Measurements from ENCODE around the gene PANX2.

Gene PANX2

GRCh38 chr22:50218996-50219727 is 48.6 kb downstream of the PANX2 start:
- no peak for TF ChIP-seq CTCF (IDR thresholded peaks at IDR 0.05; ENCODE audit: low read depth, low read length, missing control alignments)
- no peak overlapping the region for H3K4me3 ChIP-seq (ENCODE audit: low read depth, low read length)
- DNase-seq (ENCODE audit: low read depth): no peak

DNA sequence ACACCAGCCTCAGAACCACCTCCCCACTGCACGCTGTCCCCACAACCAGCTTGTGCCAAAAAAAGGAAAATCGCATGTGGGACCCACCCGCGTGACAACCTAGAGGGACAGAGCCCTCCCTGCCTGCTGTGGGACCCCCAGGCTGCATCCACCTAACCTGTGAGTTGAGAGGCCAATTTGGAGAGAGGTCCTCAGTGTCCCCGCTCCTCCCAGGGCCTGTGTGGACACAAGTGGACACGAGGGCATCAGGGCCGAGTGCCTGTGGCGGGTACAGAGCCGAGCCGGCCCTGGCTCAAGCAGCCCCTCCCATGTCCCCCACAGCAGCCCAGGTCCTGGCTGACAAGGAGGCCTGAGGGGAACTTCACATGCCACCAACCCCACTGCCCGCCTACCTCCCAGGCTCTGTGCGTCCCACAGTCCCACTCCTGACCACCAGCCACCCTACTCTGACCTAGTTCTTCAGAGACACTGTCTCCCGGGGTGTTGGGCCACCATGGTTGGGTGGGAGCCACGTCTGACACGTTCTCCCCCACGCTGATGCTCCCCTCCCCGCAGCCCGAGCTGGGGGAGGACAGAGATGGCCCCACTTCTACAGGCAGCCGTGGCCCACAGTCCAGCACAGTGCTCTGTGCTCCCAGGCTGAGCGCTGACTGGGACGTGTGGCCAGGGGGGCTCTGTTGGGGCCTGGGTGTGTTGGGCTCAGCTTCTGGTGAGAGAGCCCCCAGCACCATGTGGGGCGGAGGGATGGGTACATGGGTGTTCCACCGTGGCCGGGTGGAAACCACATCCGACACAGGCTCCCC is 49.5 kb downstream of the PANX2 start:
- no peak for DNase-seq (ENCODE audit: low read depth)
- no peak for TF ChIP-seq CTCF (IDR thresholded peaks at IDR 0.05; ENCODE audit: low read depth, low read length, missing control alignments)
- H3K4me3 ChIP-seq (ENCODE audit: low read depth, low read length): no peak overlapping the region

DNA sequence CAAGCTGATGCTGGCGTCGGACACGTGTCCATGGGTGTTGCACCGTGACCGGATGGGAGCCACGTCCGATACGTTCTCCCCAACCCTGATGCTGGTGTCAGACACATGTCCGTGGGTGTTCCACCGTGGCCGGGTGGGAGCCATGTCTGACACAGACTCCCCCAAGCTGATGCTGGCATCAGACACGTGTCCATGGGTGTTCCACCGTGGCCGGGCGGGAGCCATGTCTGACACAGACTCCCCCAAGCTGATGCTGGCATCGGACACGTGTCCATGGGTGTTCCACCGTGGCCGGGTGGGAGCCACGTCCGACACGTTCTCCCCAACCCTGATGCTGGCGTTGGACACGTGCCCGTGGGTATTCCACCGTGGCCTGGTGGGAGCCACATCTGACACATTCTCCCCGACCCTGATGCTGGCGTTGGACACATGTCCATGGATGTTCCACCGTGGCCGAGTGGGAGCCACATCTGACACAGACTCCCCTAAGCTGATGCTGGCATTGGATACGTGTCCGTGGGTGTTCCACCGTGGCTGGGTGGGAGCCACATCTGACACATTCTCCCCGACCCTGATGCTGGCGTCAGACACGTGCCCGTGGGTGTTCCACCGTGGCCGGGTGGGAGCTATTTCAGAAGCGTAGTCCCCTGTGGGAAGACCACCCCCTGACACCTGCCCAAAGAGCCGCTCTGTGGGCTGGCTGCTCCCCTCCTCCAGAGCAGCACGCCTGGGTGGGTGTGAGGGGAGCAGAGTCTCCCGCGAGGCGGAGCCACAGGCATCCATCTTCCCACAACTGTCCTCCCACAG is 50.3 kb downstream of the PANX2 start:
- no peak overlapping the region for H3K4me3 ChIP-seq (ENCODE audit: low read depth, low read length)
- no peak for TF ChIP-seq CTCF (IDR thresholded peaks at IDR 0.05; ENCODE audit: low read depth, low read length, missing control alignments)
- DNase-seq (ENCODE audit: low read depth): no peak

DNA sequence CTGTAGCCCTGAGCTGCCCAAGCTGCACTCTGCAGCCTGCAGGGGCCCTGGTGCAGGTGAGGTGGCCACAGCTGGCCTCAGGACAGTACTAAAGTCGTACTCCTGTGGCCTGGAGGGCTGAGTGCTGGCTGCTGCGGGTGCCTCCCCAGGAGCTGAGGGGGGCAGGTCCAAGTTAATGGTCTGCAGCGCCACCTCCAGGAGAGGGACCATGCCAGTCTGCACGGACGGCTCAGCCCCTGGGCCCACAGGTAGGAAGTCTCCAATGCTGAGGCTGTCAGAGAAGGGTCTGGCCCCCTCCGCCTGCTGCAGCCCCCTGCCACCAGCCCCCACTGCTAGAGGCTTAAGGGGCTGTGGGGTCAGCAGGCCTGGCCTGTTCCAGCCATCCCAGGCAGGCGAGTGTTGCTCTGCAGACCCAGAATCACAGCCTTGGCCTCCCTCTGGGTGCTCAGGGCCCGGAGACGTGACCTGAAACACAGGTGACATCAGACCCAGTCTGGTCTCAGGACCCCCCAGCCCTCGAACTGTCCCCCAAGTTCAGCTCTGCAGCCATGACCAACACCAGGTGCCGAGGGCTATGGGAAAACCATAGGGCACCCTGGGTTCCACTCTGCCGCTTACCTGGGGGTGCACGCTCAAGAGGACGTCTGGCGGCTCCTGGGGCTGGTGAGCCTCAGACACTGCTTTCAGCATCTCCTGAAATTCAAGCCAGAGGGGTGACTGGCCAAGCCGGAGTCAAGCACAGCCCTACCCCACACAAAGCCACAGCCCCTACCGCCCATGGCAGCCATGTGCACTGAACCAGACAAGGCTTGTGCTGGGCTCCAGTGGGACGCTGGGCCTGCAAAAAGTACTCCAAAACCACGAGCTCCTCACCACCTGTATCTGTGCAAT is 51.1 kb downstream of the PANX2 start:
- TF ChIP-seq CTCF (IDR thresholded peaks at IDR 0.05; ENCODE audit: low read depth, low read length, missing control alignments): no peak
- DNase-seq (ENCODE audit: low read depth): no peak
- no peak overlapping the region for H3K4me3 ChIP-seq (ENCODE audit: low read depth, low read length)

DNA sequence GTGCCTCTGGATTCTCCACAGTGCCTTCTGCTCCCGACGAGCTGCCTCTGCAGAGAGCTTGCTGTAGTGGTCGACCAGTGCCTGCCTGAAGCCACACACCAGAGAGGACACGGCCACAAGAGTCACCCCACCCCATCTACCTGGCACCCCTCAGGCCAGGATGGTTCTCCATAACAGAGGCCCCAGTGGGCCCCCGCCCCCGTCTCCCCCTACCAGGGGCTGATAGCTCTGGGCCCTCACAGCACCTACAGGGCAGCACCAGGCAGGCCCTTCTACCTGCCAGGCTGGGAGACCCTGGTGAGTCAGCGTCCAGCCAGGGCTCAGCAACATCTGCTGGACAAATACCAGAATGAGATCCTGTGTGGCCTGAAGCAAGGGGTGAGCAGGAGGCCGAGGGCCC is 52.0 kb downstream of the PANX2 start:
- DNase-seq (ENCODE audit: low read depth): no peak
- H3K4me3 ChIP-seq (ENCODE audit: low read depth, low read length): no peak overlapping the region
- TF ChIP-seq CTCF (IDR thresholded peaks at IDR 0.05; ENCODE audit: low read depth, low read length, missing control alignments): no peak

DNA sequence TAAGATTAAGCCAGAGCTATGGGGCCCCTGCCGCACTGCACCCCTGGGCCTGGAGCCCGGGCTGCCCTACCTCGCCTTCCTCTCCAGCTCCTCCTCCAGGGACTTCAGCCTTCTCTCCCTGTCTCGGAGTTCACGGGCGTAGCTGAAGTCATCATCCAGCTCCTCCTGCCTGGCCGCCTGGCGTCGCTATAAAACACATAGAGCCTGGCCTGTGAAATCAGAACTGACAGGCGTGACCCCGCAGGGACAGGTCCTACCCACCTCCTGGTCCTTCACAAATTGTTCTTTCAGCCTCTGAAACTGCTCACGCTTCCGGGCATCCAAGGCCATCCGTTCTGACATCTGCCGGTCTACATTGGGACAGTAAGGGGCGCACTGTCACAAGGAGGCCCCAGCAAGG is 53.5 kb downstream of the PANX2 start:
- DNase-seq (ENCODE audit: low read depth): no peak
- no peak overlapping the region for H3K4me3 ChIP-seq (ENCODE audit: low read depth, low read length)
- TF ChIP-seq CTCF (IDR thresholded peaks at IDR 0.05; ENCODE audit: low read depth, low read length, missing control alignments): no peak

Measured in GM12864 (cell line).